Cardiac muscle cell (in vitro differentiated cells and primary cell): ENCODE results near the gene ADAR. TPM values are rescaled to one million over a fixed set of nuclear protein-coding genes. Genes with fewer than 3 reads are reported as not detected.
A peak's percentile ranks its signal among the peaks of the same experiment; 100 is the strongest.

ENCODE experiments used
- DNase-seq, 2 donors: peaks; one replicate each; pipeline versions ENCODE4 v3.0.0 to v3.0.0-alpha.2; 2010 to 2017; ENCODE audit warnings: low read depth in 1 of 2, low spot score in 1 of 2
- H3K27ac ChIP-seq: fragments of 200-600 bp; sonication (generic); 2 replicates; pipeline ENCODE4 v1.5.1; 2016
- H3K27me3 ChIP-seq: fragments of 200-600 bp; sonication (generic); 2 replicates; pipeline ENCODE4 v1.6.0; 2016; ENCODE audit warnings: control low read depth
- H3K36me3 ChIP-seq: fragments of 200-600 bp; sonication (generic); 2 replicates; pipeline ENCODE4 v1.5.1; 2016; ENCODE audit warnings: control low read depth
- H3K4me1 ChIP-seq: fragments of 200-600 bp; sonication (generic); 2 replicates; pipeline ENCODE4 v1.8.1; 2017; ENCODE audit warnings: low read depth, mild to moderate bottlenecking, mixed run types
- H3K4me3 ChIP-seq: fragments of 200-600 bp; sonication (generic); 2 replicates; pipeline ENCODE4 v1.5.1; 2016; ENCODE audit warnings: mild to moderate bottlenecking
- H3K9me3 ChIP-seq: fragments of 200-600 bp; sonication (generic); 2 replicates; pipeline ENCODE4 v1.5.1; 2017; ENCODE audit warnings: low read depth, mild to moderate bottlenecking, control low read depth
- polyA plus RNA-seq: library from polyadenylated mRNA; unstranded; fragments of >200 nt; fragmentation: Nextera tagmentation; extraction: Ambion mirVana; gene quantifications from 2 replicates; pipeline ENCODE4 v1.2.1, GENCODE V29; 2016
- total RNA-seq: library from RNA; depleted of rRNA; stranded (reverse); fragments of >200 nt; gene quantifications from 2 replicates; pipeline ENCODE4 v1.2.3, GENCODE V29; 2016
- TF ChIP-seq, protein P1 (sequence below): IDR thresholded peaks from 2 replicates; pipeline ENCODE4 v1.5.1; 2012; ENCODE audit warnings: low read depth, mild to moderate bottlenecking, low read length

The ADAR gene
- total and polyA plus RNA-seq, 2 experiments from 2014 or later, result 47.5 to 74.3 TPM

DNA sequence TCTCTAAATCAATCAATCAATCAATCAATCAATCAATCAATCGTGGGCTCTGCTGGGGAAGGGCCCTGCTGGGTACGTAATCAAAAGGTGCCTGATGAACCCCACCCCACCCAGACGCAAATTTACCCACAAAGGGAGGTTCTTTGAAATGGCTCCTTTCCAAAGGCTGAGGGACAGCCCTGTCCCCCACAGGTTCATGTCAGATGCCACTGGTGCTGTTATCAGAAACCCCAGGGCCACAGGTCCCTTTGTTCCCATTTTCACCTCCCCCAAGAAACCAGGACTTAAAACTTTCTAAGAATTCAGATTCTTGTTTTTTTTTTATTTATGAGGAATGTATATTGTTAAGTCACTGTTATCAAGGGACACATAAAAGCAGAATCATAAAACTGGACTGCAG, 26.2 kb downstream of the ADAR start:
- peaks cover 61% of the 10 kb centered on the region for H3K36me3 ChIP-seq

DNA sequence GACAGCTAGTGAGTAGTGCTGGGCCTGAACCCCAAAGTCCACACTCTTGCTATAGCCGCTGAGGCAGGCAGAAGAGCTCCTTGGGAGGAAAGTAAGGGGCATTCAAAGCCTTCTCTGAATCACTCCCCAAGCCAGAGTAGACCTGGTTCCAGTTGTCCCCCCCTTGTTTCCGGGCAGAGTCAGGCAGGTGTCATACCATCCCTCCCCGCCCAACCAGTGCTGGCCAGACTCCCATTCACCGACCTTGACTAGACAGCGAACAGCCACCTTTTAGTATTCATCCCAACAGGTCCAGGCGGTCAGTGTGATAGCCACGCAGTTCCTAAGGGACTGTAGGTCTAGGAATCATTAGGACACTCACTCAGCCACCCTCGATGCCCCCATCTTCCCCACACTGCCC, 28.6 kb downstream of the ADAR start:
- peaks cover 40% of the 10 kb centered on the region for H3K36me3 ChIP-seq

More for the DNA sequence above, 26.2 kb downstream of the ADAR start:
- H3K9me3 ChIP-seq, result no peaks in the 10 kb centered on the region
- no peaks in the 10 kb centered on the region for H3K4me1 ChIP-seq
- H3K4me3 ChIP-seq, result no peak overlapping the region
- no peaks in the 10 kb centered on the region for H3K27me3 ChIP-seq
- DNase-seq, result no peak
- no peak overlapping the region for H3K27ac ChIP-seq
- TF ChIP-seq, protein P1, sequence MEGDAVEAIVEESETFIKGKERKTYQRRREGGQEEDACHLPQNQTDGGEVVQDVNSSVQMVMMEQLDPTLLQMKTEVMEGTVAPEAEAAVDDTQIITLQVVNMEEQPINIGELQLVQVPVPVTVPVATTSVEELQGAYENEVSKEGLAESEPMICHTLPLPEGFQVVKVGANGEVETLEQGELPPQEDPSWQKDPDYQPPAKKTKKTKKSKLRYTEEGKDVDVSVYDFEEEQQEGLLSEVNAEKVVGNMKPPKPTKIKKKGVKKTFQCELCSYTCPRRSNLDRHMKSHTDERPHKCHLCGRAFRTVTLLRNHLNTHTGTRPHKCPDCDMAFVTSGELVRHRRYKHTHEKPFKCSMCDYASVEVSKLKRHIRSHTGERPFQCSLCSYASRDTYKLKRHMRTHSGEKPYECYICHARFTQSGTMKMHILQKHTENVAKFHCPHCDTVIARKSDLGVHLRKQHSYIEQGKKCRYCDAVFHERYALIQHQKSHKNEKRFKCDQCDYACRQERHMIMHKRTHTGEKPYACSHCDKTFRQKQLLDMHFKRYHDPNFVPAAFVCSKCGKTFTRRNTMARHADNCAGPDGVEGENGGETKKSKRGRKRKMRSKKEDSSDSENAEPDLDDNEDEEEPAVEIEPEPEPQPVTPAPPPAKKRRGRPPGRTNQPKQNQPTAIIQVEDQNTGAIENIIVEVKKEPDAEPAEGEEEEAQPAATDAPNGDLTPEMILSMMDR, result no peak

DNA sequence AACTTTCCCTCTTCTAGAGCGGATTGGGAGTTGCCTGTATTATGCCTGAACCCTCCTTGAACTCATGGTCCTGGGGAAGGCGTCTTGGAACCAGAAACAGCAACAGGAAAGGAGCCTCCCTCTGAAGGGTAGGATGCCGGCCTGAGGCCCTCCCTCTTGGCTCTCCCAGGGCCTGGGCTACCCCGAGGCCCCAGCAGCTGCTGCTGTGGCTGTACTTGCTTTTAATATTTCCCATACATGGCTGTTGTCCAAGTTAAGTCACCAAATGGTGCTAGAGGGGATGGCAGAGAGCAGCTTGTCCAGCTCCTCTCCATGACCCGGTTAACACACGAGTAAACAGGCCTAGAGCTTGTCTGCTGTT, 29.9 kb downstream of the ADAR start:
- TF ChIP-seq, protein P1, result no peak
- Histone ChIP-seq H3K9me3 (no peaks in the 10 kb centered on the region), H3K4me3 (no peak overlapping the region), H3K36me3 (peaks cover 26% of the 10 kb centered on the region), H3K27ac (no peak overlapping the region), H3K4me1 (no peaks in the 10 kb centered on the region), H3K27me3 (no peaks in the 10 kb centered on the region)
- DNase-seq, result peak in 1 of 2 donors; percentile 17

More for the DNA sequence above, 28.6 kb downstream of the ADAR start:
- Histone ChIP-seq H3K27me3 (no peaks in the 10 kb centered on the region), H3K4me1 (no peaks in the 10 kb centered on the region), H3K9me3 (no peaks in the 10 kb centered on the region), H3K4me3 (no peak overlapping the region), H3K27ac (no peak overlapping the region)
- TF ChIP-seq, protein P1, result no peak
- no peak for DNase-seq

DNA sequence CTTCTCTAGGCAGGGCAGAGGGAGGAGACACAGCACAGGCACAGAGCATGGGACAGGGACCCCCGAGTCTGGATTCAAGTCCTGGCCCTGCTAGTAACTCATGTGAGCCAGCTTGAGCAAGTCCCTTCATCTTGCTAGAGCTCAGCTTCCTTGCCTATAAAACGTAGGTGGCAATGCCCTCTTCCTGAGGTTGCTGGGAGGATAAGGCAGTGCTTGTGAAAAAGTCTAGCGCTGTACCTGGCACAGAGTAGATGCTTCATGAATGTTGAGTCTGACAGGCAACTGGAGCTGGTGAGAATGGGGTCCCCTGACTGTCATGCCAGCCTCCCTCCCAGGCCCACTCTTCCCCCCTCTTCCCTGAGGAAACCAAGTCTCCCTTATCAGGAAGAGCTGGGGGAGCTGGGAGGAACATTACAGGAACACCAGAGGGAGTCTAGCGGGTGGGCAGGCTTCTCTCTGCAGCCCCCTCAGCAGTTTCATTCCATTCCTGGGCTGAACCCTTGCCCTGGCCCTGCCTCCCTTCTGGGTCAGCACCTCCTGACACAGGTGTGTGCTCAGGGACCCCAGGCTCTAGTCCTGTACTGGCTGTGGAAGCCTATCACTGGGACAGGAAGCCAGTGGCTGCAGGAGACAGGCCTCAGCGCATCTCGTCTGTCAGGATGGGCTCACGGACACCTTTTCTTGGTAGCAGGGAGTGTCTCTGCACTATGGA, 30.5 kb downstream of the ADAR start:
- Histone ChIP-seq H3K4me3 (no peak overlapping the region), H3K9me3 (no peaks in the 10 kb centered on the region), H3K4me1 (no peaks in the 10 kb centered on the region), H3K27ac (no peak overlapping the region), H3K36me3 (peaks cover 21% of the 10 kb centered on the region), H3K27me3 (no peaks in the 10 kb centered on the region)
- no peak for DNase-seq
- TF ChIP-seq, protein P1, result no peak

DNA sequence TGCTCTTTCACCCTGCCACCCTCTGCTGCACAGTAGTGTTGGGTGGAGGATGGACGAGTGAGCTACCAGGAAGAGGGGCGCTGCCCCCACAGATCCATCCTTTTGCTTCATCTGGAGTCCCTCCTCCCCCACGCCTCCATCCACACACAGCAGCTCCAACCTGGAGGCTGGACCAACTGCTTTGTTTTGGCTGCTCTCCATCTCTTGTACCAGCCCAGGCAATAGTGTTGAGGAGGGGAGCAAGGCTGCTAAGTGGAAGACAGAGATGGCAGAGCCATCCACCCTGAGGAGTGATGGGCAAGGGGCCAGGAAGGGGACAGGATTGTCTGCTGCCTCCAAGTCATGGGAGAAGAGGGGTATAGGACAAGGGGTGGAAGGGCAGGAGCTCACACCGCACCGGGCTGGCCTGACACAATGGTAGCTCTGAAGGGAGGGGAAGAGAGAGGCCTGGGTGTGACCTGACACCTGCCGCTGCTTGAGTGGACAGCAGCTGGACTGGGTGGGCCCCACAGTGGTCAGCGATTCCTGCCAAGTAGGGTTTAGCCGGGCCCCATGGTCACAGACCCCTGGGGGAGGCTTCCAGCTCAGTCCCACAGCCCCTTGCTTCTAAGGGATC, 31.9 kb downstream of the ADAR start:
- Histone ChIP-seq H3K4me3 (no peak overlapping the region), H3K27ac (no peak overlapping the region), H3K9me3 (no peaks in the 10 kb centered on the region), H3K27me3 (no peaks in the 10 kb centered on the region), H3K36me3 (peaks cover 17% of the 10 kb centered on the region), H3K4me1 (no peaks in the 10 kb centered on the region)
- DNase-seq, result no peak
- TF ChIP-seq, protein P1, result no peak
